HG03103 (cell line): ENCODE results near the gene RGPD3.
"Not testable (repeated sequence)": the region's sequence is repeated elsewhere in the genome, so short reads cannot be mapped to it uniquely, and the experiment has no call there.

Experiments used
- ATAC-seq: cut with Tn5 transposase; IDR thresholded peaks from one replicate; pipeline ENCODE4 v1.9.1; 2021; ENCODE audit warnings: low read depth; ENCODE audit not compliant: unreplicated experiment

RGPD3 gene

DNA sequence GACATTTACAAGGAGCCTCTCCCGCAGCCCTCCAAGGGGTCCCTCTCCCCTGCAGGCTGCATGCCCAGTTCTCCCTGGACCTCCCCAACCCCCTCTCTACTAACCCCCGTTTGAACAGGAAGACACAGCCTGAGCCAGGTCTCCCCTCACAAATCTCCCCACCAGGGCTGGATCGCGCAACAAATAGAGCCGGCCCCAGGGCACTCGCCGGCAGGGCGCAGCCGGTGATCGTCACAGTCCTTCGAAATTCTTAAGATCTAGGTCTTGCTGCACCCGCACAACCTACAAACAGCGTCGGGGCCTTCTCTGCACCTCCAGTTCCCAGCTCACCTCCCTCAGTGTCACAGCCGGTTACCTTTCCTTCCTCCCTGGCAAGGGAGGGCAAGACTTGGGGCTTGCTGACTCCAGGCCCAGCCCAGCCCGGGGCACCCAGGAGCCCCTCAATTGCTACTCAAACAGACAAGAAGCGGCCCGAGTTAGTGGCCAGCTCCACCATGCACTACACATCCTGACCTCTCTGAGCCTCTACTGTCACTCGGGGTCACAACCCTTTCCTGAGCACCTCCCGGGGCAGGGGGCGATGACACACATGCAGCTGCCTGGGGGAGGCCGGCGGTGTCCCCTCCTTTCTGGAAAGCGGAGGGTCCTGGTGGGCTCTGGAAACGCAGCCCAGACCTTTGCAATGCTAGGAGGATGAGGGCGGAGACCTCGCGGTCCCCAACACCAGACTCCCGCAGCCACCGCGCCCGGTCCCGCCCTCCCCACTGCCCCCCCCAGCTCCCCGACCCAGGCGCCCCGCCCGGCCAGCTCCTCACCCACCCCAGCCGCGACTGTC lies 18.6 kb upstream of the RGPD3 start, which contains the start of gene CD8B2:
TSS of gene CD8B2 (plus strand) at position 814 of the 835 bp plus-strand sequence. CDS start 63 bp downstream, outside the sequence.
- not testable (repeated sequence) for ATAC-seq

DNA sequence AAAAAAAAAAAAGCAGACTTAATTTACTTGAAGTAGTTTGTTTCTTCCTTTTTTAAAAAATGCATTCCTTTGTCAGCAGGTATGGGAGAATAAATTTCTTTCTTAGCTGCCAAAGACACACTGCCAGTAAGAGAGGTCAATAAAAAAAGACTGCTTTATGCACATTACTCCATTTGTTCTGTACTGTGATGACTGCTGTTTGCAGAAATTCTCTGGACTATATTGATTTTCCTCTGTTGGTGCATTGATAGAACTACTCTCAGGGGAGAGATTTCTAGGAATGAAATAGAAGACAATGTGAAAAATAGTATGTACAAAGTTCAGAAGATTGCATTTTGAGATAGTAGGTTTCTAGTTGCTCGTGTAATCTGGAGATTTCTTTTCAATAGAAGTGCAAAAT lies 11.3 kb upstream of the RGPD3 start:
- not testable (repeated sequence) for ATAC-seq

DNA sequence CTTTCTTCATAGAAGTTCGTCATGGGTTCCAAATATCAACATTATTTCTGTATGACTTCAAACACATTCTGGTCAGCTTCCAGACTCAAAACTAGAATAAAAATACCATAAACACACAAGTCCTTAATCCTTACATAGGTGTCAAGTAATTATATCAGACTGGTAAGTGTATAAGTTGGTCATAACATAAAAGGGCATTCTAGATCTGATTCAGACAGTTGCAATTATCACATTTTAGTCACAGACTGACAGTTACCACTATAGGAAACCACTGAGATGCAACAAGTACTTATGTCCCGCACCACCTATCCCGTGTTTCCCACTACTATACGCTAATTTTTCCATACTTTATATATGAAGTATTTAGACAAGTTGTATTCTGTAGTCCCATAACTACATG lies 9.4 kb upstream of the RGPD3 start:
- ATAC-seq, result not testable (repeated sequence)

DNA sequence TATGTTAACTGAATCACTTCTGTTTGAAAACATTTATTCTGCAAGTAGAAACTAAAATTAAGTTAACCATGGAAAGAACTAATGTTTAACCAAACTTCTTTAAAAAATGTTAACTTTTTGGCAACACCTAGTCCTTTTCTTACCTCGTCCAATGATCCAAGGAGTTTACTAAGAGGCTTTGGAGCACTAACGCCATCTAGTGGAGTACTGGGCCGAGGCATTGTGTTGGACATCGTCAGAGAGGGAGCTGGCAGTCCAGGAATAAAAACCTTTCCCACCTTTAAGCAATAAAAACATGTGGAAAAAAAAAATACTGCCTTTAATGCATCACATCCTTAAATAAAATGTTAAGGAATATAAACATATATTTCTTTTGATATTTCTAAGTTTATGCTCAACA lies 2.4 kb upstream of the RGPD3 start:
- ATAC-seq, result peak; percentile 56

DNA sequence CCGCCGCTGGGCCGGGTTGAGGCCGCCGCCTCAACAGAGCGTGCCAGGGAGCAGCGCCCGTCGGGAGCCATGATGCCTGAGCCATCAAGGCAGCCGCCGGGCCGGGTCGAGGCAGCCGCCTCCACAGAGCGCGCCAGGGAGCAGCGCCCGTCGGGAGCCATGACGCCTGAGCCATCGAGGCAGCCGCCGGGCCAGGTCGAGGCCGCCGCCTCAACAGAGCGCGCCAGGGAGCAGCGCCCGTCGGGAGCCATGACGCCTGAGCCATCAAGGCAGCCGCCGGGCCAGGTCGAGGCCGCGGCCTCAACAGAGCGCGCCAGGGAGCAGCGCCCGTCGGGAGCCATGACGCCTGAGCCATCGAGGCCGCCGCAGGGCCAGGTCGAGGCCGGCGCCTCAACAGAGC lies 697 bp downstream of the RGPD3 start:
- not testable (repeated sequence) for ATAC-seq

DNA sequence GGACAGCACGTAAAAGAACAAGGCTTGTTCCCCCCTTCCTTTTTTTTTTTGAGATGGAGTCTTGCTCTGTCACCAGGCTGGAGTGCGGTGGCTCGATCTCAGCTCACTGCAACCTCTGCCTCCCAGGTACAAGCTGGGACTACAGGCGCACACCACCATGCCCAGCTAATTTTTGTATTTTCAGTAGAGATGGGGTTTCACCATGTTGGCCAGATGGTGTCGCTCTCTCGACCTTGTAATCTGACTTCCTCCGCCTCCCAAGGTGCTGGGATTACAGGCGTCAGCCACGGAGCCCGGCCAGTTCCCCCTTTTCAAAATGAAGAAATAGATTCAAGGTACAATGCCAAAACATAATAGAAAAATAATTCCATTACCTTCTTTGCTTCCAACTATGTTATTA lies 6.3 kb downstream of the RGPD3 start:
- not testable (repeated sequence) for ATAC-seq

DNA sequence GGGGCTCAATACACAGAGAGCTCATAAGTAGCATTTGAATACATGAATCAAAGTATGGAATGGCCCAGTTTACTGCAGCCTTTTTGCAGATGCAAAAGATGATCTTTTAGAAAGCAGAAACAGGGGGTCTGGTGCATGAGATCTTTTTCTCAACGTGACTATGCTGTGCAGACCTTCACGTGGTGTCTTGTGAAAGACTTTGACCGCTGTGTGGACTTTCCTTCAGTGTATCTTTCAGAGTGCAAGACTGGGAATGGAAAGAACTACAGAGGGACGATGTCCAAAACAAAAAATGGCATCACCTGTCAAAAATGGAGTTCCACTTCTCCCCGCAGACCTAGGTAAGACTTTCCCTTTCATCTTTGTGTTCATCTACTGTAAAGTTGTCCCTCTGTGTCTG lies 77.5 kb downstream of the RGPD3 start:
- ATAC-seq, result not testable (repeated sequence)

DNA sequence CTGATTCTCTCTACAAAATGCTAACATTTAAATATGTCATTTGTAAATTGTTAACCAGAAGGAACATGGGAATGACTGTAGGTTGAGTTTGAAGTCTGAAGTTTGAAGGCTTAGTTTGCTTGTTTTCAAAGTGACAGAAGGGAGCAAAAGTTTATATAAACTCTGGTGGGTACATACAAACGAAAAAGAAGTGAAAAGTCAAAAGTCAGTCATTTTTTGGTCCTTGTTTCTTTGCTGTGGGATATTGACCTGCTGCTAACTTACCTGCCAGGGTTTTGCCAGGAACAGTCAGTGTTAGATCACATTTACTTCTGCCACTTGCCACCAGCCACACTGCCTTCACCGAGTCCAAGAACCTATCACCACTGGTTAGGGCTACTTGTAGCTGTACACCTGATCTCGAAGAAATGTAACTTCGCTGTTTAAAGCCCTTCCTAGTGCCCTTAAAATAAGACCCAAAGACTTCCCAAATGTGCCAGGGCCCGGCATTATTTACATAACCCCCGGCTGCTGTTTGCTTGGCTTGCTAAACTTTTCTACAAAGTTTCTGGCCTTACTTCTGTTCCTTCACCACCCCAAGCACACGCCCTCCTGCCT lies 79.3 kb downstream of the RGPD3 start:
- not testable (repeated sequence) for ATAC-seq

DNA sequence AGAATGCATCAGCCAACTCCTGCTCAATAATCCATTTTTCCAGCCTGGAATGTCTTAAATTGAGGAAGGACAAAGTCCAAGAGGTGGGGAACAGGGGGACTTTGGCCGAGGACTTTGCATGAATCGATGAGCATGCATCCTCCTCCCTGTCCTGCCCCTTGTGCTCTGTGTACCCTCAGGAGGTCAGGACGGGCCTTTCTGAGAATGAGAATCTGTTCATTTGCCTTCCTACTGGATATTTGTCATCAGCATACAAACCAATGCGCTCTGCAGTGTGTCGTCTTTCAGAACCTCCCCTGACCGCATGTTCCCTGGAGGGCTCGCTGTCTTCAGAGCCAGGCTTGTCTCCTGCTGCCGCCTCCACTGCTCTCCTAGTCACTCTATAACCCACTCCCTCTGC lies 83.7 kb downstream of the RGPD3 start:
- not testable (repeated sequence) for ATAC-seq

DNA sequence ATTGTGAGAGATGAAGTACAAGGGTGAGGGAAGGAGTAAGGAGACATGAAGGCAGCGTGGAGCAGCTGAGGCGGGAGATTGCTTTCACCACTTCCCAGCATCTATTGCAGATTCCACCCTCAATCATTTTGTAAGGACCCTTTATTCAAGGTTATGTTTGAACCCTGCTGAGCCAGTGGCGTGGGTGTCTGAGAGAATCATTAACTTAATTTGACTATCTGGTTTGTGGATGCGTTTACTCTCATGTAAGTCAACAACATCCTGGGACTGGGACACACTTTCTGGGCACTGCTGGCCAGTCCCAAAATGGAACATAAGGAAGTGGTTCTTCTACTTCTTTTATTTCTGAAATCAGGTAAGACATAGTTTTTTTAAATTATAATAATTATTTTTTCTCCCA lies 86.3 kb downstream of the RGPD3 start:
- ATAC-seq, result not testable (repeated sequence)

DNA sequence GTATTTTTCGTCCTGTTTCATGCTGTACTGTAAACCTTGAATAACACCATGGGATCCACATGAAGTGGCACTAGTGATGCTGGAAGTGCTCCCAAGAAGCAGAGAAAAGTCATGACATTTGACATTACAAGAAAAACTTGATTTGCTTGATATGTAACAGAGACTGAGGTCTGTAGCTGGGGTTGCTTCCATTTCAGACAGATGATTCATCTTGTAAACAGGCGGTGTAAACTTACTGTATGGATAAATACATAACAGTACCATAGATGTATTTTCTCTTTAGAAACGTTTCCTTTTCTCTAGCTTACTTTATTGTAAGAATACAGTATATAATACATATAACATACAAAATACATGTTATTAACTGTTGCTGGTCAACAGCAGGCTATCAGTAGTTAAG lies 88.6 kb downstream of the RGPD3 start:
- ATAC-seq, result not testable (repeated sequence)

DNA sequence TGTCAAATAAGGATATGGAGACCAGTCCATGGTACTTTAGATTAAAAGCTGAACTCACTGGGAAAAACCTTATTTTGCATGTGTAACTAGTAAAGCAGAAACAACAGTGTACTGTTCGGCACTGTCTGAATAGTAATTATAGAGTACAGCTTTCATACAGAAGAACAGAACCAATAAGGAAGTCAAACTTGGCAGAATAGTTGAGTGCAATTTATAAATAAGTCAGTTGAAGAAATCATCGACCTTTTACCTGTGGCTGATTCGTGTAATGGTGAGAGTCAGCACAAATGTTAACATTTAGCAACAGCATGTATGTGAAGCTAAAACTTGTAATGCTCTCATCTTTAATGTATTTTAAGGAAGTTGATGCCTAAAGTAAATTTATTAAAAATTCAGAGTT lies 99.0 kb downstream of the RGPD3 start:
- ATAC-seq, result not testable (repeated sequence)

DNA sequence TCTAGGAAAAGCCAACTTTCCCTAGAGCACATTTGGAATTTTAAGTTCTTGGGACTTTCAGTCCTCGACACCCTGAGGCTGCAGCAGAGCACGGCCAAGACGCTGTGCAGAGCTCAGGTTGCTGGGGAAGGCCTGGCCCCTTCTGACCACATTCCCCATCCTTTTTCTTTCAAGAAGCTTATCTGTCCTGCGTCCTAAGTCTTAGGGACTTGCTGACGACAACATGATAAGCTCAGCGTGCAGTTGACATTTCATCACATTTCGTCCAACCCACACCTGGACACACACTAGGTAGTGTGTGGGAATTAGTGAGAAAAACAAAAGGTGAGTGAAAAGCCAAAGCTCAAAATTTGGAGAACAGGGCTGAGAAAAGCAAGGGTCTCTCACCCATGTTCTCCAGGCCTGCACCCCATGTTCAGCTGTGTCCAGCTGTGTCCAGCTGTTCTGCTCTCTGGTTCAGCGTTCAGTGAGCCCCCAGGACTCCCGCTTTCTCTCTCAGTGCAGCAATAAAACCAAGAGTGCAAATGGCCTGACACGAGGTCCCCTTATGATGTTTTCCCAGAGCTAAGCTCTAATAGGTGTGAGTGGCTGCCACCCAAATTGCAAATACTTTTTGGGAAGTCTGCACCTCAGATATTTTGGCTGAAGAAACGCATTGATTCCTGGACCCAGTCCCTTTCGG lies 101.9 kb downstream of the RGPD3 start:
- ATAC-seq, result no peak

DNA sequence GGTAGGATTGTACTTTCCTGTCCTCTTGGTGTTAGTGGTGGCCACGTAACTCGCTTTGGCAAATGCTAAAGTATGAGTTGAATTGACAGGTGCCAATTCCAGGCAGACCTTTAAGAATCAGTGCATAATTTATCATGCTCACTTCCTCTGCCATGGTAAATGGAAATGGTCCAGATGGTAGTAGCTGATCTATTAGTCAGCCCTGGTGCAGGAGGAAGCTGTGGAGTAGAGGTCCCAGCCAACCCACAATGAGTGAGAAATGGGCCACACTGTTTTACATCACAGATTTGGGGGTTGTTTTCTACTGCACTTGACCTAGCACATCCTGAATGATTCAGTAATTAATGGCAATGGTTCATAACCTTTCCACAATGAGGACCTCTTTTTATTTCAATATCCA lies 104.4 kb downstream of the RGPD3 start:
- no peak for ATAC-seq

DNA sequence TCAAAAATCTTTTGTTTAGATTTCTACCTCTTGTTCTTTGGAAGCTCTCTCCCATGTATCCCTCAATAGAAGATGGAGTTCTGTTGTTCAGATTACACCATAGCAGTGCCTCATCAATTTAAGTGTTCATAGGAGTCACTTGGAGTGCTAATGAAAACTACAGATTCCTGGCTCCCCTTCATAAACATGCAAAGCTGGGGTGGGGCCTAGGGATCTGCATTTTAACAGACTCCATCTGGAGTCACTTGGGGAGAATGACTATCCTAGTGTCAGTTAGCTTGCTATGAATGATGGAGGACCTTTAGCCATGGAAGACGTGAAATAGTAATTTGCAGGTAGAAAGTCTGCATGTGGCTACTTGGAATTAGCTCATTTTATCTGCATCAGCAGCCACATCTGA lies 105.4 kb downstream of the RGPD3 start:
- ATAC-seq, result no peak

DNA sequence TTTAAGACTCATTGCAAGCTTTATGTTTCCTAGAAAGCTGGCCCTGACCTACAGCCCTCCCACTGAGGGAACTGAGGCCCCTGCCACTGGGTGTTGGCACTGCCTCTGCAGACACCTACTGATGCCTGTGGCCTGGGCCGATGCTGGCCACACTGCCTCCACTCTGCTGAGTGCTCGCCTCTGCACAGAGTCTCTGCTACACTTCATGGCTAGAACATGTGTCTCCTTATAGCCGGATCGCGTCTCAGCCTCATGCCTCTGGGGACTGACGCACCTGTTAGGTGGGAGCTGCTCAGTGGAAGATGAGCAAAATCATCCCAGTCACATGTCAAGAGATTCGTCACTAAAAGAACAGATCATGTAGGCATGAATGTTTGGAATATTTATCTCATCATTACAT lies 108.7 kb downstream of the RGPD3 start:
- ATAC-seq, result no peak

DNA sequence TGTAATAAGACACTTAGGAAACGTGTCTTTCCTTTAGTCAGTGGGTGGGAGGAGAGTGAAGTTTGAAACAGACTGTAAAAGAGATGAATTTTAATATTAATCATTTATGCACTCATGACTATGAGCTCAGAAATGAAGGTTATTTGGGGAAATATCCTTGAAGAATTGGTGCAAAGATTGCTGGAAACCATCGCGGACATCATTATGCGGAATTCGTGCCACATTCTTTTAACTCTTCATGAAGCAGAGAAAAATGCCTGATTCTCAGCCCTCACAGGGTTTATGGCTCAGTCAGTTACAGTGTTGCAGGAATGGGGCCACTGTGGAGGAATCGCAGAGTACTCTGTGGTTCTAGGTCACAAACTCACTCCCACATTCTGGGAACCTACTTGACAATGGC lies 109.7 kb downstream of the RGPD3 start:
- no peak for ATAC-seq

DNA sequence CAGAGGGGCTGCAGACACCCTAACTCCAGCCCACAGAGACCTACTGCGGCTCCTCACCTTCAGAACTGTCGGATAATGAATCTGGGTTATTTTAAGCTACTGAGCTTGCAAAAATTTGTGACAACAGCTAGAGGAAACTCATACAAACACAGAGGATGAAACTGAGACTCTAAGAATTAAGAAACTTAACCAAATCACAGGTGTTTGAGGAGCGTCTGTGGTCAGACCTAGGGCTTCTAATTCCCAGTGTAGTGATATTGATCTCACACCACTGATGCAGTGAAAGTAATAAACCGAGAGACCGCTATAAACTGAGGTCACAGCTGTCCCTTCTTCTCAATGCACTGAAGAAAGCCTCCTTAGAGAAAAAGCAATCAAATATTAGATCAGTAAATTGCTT lies 110.1 kb downstream of the RGPD3 start:
- ATAC-seq, result peak; percentile 81

DNA sequence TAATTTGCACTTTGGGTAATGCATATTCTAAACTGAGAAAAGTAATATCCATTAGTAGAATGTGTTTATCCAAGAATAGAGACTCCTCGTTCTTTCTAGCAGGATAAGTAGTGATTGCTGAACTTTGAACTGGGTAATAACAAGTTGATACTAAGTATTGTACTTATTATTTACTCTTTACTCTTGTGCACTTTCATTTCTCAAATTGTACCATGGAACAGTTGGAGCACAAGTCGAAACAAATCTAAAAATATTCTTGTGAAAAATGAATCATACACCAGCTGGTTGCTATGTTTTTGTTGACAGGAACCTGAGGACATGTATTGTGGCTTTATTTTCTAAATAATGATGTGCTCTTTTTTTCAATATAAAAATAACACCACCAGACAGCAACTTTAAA lies 111.9 kb downstream of the RGPD3 start:
- no peak for ATAC-seq

DNA sequence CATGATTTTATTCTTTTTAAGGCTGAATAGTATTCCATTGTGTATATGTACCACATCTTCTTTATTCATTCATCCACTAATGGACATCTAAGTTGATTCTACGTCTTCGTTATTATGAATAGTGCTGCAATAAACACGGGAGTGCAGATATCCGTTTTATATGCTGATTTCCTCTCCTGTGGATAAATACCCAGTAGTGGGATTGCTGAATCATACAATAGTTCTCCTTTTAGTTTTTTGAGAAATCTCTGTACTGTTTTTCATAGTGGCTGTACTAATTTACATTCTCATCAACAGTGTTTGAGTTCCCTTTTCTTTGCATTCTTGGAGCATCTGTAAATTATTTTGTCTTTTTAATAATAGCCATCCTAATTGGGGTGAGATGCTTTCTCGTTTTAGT lies 114.5 kb downstream of the RGPD3 start:
- ATAC-seq, result no peak

DNA sequence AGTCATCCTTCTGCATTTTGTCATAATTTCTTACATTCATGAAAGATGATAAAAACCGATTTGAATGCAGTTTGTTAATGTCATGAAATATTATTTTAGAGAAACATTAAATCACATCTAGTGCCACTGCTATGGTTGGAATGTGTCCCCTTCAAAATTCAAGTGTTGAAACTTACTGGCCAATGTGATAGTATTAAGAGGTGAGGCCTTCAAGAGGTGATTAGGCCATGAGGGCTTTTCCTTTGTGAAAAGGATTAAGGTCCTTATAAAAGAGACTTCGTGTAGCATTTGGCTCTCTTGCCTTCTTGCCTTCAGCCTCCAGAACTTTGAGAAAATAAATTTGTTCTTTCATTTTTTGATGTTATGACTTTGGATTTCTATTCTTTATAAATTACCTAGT lies 117.2 kb downstream of the RGPD3 start:
- no peak for ATAC-seq
